Measurements from ENCODE around the gene WASF2.

DNA sequence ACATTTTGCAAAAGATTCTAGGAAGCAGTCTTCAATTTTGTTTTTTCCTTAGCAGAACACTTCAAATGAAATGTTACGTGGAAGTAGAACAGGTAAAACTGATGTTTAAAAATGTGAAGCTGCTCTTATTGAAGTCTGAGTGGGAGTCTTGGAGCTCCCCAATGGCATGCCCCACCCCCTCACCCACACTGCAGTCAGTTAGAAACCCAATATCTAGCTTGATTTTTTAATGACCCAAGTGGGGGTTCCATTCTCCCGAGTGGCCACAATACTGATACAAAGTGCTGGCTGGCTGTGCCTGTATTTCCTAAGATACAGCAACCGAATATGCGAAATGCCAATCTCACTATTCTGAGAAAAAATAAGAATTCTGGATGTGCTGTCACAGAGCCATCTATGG is 66.3 kb downstream of the WASF2 start:
- TF ChIP-seq, protein P1, sequence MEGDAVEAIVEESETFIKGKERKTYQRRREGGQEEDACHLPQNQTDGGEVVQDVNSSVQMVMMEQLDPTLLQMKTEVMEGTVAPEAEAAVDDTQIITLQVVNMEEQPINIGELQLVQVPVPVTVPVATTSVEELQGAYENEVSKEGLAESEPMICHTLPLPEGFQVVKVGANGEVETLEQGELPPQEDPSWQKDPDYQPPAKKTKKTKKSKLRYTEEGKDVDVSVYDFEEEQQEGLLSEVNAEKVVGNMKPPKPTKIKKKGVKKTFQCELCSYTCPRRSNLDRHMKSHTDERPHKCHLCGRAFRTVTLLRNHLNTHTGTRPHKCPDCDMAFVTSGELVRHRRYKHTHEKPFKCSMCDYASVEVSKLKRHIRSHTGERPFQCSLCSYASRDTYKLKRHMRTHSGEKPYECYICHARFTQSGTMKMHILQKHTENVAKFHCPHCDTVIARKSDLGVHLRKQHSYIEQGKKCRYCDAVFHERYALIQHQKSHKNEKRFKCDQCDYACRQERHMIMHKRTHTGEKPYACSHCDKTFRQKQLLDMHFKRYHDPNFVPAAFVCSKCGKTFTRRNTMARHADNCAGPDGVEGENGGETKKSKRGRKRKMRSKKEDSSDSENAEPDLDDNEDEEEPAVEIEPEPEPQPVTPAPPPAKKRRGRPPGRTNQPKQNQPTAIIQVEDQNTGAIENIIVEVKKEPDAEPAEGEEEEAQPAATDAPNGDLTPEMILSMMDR (IDR thresholded peaks at IDR 0.05), result no peak
- TF ChIP-seq EP300 (IDR thresholded peaks at IDR 0.05), result no peak
